Upper lobe of right lung (tissue), 1 donor: ENCODE results near the gene LPIN3. TPM values are rescaled to one million over a fixed set of nuclear protein-coding genes. Genes with fewer than 3 reads are reported as not detected.
A peak's percentile ranks its signal among the peaks of the same experiment; 100 is the strongest.

Source experiments
- ATAC-seq: fragments of 200-7000 bp; cut with Tn5 transposase; one replicate; pipeline ENCODE4 v1.9.1; 2020; ENCODE audit warnings: mild to moderate bottlenecking, moderate library complexity
- DNase-seq: peaks from one replicate; pipeline ENCODE4 v3.0.0-alpha.2; 2020
- H3K27ac ChIP-seq: fragments of 200-600 bp; one replicate; pipeline ENCODE4 v1.8.0; 2022
- H3K27me3 ChIP-seq: fragments of 200-600 bp; one replicate; pipeline ENCODE4 v1.8.0; 2022; ENCODE audit warnings: mild to moderate bottlenecking
- H3K36me3 ChIP-seq: fragments of 200-600 bp; one replicate; pipeline ENCODE4 v1.8.0; 2022
- H3K4me1 ChIP-seq: fragments of 200-600 bp; one replicate; pipeline ENCODE4 v1.8.0; 2022
- H3K4me3 ChIP-seq: fragments of 200-600 bp; one replicate; pipeline ENCODE4 v1.8.0; 2022; ENCODE audit warnings: mild to moderate bottlenecking
- H3K9me3 ChIP-seq: fragments of 200-600 bp; one replicate; pipeline ENCODE4 v1.8.0; 2022
- intact Hi-C: fragments of 100-400 bp; cut with DNase I; formaldehyde crosslinking; loops from one replicate; pipeline ENCODE4 v1.11.0; 2022
- total RNA-seq: library from RNA; stranded (reverse); fragmentation: NEBNext Ultra II Directional; extraction: Animal tissue kit (Norgen Biotek cat#: 25700); gene quantifications from one replicate; pipeline ENCODE4 v1.2.1, GENCODE V29; 2021
- TF ChIP-seq, protein P1 (sequence below): fragments of 200-600 bp; IDR thresholded peaks from one replicate; pipeline ENCODE4 v1.8.0; 2022; ENCODE audit warnings: antibody characterized with exemption
- donor health status: DM: no; HTN: yes; CAD: no; lungs with severe emphysema.

LPIN3 gene
- total RNA-seq, 1 donor from 2014 or later = 18.4 TPM

GRCh38 chr20:41376349-41376748 lies 35.7 kb downstream of the LPIN3 start:
- no peak for DNase-seq
- H3K27me3 ChIP-seq = peaks cover 11% of the 10 kb centered on the region
- H3K9me3 ChIP-seq = no peaks in the 10 kb centered on the region
- intact Hi-C loops = no loop called here
- H3K36me3 ChIP-seq = no peaks in the 10 kb centered on the region
- TF ChIP-seq, protein P1, sequence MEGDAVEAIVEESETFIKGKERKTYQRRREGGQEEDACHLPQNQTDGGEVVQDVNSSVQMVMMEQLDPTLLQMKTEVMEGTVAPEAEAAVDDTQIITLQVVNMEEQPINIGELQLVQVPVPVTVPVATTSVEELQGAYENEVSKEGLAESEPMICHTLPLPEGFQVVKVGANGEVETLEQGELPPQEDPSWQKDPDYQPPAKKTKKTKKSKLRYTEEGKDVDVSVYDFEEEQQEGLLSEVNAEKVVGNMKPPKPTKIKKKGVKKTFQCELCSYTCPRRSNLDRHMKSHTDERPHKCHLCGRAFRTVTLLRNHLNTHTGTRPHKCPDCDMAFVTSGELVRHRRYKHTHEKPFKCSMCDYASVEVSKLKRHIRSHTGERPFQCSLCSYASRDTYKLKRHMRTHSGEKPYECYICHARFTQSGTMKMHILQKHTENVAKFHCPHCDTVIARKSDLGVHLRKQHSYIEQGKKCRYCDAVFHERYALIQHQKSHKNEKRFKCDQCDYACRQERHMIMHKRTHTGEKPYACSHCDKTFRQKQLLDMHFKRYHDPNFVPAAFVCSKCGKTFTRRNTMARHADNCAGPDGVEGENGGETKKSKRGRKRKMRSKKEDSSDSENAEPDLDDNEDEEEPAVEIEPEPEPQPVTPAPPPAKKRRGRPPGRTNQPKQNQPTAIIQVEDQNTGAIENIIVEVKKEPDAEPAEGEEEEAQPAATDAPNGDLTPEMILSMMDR = no peak
- ATAC-seq = no peak
- no peak overlapping the region for H3K27ac ChIP-seq
- no peaks in the 10 kb centered on the region for H3K4me1 ChIP-seq
- no peak overlapping the region for H3K4me3 ChIP-seq

- H3K4me3 ChIP-seq = no peak overlapping the region
- no peaks in the 10 kb centered on the region for H3K36me3 ChIP-seq
- TF ChIP-seq, protein P1 = no peak
- no peak overlapping the region for H3K27ac ChIP-seq
- intact Hi-C loops = no loop called here
- H3K9me3 ChIP-seq = no peaks in the 10 kb centered on the region
- H3K27me3 ChIP-seq = peaks cover 11% of the 10 kb centered on the region
- no peaks in the 10 kb centered on the region for H3K4me1 ChIP-seq
- ATAC-seq (no peak), DNase-seq (no peak)
These were observed 36.7 kb downstream of the LPIN3 start for GRCh38 chr20:41377275-41377674.

DNA sequence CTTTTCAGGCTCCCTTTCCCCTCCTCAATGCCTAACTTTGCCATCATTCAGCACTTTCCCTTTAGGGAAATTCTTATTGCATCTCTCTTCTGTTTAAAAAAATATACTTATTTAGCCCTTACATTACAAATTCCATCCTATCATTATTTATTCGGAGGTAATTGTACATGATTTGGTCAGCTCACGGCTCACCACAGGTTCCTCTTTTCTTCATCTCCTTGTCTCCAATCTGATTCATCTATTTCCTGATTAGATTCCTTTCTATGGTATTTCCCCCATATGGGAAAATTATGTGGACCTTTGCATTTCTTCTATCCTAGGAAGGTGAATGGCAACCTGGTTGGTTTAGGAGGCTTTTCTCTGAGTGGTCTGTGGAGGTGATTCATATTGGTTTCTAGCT lies 38.9 kb downstream of the LPIN3 start:
- intact Hi-C loops = no loop called here

GRCh38 chr20:41380551-41381193 lies 40.1 kb downstream of the LPIN3 start:
- peaks cover 5% of the 10 kb centered on the region for H3K27me3 ChIP-seq
- no peaks in the 10 kb centered on the region for H3K4me1 ChIP-seq
- H3K4me3 ChIP-seq = no peak overlapping the region
- no peak for ATAC-seq
- H3K27ac ChIP-seq = no peak overlapping the region
- intact Hi-C loops = no loop called here
- DNase-seq = peak; percentile 42
- TF ChIP-seq, protein P1 = no peak
- no peaks in the 10 kb centered on the region for H3K36me3 ChIP-seq
- H3K9me3 ChIP-seq = no peaks in the 10 kb centered on the region

More for the DNA sequence above, 38.9 kb downstream of the LPIN3 start:
- ATAC-seq (no peak), DNase-seq (no peak)
- no peak overlapping the region for H3K27ac ChIP-seq
- no peak overlapping the region for H3K4me3 ChIP-seq
- H3K36me3 ChIP-seq = no peaks in the 10 kb centered on the region
- peaks cover 5% of the 10 kb centered on the region for H3K27me3 ChIP-seq
- H3K4me1 ChIP-seq = no peaks in the 10 kb centered on the region
- TF ChIP-seq, protein P1 = no peak
- no peaks in the 10 kb centered on the region for H3K9me3 ChIP-seq

- DNase-seq = no peak
- Histone ChIP-seq H3K9me3 (no peaks in the 10 kb centered on the region), H3K27ac (no peak overlapping the region), H3K4me3 (no peak overlapping the region), H3K36me3 (no peaks in the 10 kb centered on the region), H3K4me1 (no peaks in the 10 kb centered on the region), H3K27me3 (peaks cover under 1% of the 10 kb centered on the region)
- intact Hi-C loops = no loop called here
- no peak for ATAC-seq
- TF ChIP-seq, protein P1 = no peak
These were observed 42.2 kb downstream of the LPIN3 start for GRCh38 chr20:41382791-41383305.
